HG03196 (cell line): ENCODE measurements around the gene CADPS.

Experiments used
- ATAC-seq: cut with Tn5 transposase; IDR thresholded peaks from one replicate; pipeline ENCODE4 v1.9.1; 2021; ENCODE audit not compliant: unreplicated experiment

Gene CADPS

DNA sequence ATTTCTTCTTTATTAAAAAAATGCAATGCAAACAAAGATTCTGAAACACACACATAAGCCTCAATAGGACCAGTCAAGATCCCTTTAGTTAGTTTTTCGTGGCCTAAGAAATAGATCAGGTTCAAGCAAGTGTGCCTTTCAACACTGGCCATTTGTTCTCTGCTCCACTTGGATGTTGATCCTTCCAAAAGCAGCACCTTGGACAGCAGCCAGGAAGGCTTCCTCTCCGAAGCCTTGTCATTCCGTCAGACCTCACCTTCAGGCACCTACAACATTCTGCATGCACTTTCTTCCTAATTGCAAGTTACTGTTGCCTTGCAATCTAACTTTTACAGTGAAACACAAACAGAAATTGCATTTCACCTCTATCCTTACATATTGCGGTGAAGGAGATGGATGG is 346.0 kb downstream of the CADPS start:
- ATAC-seq, result no peak

DNA sequence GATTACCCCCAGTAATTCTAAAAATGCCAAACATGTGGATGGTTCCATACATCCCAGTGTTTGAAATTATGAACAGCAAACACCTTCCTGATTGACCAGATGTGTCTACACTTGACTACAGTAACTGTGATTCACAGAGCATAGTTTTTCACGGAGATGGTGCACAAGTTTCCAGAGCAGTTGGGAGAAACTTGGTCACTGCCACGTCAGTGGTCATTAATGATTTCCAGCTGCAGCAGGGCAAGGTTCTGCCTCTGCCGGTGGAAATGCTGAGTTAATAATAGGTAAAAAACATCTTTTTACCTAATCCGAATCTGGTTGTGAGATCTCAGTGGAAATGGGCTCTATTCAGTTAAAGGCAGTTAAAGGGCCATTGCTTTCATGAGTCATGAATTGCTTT is 347.7 kb downstream of the CADPS start:
- ATAC-seq, result no peak

DNA sequence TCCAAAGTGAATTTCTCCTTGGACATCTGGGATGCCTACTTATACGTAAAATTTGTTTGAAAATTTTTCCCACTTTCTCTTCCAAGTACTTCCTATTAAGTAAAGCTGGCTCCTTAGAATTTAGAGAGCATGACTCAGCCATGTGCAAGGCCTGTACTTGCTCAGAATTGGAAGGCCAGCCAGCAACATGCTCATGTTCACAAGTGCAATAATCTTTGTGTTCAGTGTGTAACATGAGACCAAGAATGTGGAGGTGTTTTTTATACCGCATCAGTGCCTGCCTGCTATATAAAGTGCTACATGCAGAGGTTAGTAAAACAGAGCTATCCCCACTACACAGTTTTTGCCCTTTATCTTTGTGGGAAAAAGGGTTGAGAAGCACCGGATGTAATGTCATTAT is 349.9 kb downstream of the CADPS start:
- ATAC-seq, result no peak

DNA sequence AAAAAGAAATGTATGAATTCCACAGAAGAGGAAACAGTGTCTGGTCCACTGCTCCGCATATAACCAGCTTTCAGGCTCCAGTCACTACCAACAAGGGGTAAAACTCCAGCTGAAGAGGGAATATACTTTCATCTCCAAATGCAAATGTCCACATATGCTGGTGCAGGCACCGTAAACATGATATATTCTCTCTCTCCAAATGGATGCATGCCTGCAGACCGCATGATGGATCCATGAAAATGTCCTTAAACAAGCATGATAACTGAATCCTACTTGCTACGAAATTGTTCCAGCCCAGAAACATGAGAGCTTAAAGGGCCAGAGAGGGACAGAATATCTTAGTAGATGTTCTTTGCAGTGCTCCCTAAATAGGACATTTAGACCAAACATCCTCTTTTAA is 351.5 kb downstream of the CADPS start:
- no peak for ATAC-seq

DNA sequence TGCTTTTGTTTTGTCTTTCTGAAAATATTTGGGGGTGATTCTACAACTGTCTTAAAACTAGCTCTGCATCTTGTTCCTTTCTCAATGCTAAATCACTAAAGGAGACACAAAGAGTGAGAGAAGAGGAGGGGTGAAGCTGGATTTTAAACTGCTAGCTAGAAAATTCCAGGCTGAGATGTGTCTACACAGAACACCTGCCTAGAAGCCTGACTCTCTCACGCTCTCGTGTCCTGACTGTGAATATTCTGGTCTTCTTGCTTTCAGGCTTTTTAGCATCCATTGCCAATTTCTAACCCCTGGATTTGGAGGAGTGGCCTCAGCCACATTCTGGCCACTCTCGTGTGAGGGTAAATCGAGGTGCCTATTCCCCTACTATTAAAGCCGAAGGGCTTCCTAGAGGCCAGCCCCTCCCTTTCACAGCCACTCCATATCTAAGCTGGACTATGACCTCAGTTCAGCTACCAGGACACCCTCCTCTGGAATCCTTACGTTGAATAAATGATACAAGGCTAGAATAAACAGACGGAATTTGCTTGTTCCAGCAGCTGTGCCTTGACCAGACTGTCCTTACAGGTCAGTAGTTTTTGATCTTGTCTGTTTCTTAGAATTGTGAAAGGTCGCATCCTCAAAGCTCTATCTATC is 353.6 kb downstream of the CADPS start:
- ATAC-seq, result no peak

DNA sequence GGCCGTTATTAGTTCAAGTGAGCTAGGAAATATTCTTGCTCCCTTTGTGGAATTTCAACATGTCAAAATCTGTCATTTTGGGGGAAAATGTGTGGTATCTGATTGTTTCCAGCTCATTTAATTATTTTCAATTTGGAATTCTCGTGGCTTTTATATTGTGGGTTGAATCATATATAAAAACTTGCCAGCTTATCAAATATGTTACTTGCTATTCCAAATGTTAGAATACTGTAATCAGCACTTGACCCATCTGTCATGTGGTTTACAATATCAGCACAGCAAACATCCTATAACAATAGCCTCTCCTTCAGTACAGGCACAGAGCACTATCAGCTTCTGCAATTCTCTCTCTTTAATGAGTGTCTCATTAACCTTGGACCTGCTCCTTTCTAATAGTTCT is 371.7 kb downstream of the CADPS start:
- no peak for ATAC-seq

DNA sequence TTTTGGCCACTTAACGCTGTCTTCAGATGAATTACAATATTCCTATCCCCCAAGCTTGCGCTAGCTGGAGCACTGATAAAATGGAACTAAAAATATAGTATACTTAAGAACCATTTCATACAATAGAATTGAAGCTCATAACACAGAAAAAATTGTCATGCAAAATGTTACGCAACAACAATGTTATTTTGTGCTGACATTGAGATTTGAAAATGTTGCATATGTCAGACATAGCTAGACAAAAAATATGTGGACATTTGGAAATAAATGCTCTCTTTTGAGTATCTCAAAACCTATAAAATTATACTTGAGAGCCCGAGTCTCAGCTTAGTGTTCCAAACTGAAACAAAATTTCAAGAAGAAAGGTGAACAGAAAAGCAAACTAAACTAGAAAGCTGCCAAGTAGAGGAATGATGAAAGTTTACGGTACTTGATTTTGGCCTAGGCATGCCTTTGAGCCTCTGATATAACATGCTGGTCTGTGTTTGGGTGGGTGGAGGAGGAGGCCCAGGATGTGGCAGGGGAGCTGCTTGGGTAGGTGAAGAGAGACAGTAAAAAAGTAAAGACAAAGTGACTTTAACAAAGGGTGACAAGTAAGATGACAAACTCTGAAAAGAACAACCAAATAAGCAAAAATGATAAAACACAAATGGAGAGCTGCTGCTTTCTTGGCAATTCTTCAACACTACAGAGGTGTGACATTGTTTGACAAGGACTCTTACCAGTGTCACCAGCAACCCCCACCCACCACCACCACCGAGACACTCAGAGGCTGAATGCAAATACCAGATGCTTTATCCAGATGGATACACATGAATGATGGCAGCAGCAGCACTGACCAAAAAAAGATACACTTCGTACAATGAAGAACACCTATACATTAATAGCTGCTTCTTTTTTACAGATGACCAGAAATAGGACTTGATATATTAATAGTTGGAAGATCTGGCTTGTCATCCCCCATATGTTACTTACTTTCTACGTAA is 372.6 kb downstream of the CADPS start:
- ATAC-seq, result no peak

DNA sequence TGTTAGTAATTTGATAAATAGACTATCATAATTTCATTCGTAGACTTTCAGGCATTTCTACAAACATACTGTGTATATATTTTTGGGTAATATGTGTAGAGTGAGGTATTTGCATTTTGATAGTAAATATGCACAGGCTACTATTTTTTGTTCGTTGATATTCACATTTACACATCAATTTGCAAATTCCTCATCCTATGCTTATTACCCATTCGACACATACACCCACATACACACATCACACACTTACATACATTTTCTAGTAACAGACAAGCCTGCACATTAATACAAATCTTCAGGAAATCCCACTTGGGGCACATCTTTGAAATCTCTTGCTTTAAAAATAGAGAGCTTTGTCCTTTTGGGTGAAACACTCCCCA is 373.9 kb downstream of the CADPS start:
- no peak for ATAC-seq

DNA sequence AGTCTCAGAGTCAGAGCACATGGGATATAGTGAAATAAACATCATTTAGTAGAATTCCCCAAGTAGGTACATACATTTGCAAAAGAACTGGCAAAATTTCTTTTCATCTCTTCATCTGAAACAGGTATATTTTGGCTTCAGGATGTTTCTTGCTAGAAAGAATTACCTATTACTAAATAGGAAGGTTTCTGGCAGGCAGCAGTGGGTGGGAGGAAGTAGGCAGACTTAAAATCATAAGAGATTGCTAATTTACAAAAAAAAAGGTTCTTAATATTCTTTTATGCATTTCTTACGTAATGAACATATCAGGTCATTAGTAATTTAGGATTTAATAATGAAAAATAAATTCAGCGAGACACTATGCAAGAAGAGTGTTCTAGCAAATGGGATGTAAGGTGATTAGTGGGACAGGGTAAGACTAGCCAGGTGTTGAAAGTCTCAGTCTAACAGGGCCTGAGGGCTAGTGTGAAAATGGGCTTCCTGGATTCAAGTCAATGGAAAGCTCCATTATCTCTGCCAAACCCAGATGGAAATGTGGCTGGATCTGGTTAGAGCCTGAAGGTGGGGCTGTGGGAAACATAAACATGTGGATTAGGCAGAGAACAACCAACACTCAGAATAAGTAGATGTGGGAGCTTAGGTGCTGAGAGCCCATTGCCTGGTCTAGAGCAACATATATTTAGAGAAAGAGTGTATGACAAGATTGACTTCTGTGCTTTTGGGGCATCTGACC is 374.5 kb downstream of the CADPS start:
- no peak for ATAC-seq

DNA sequence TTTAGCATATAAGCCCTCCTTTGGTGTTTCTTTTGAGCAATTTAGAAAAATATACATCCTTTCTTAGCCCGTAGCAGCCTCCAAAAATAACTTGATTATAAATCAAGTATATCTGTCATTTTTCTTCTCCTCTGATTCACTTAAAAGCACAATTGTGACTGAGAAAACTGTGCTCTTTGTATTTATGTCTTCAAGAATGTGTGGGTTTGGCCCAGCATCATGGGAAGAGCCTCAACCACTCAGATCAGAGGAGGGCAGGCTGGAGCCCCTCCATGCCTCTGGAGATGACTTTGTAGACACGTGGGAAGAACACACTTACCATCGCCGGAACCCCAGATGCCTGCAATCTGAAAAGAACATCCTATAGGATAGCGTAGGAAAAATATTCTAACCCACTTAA is 378.1 kb downstream of the CADPS start:
- no peak for ATAC-seq

DNA sequence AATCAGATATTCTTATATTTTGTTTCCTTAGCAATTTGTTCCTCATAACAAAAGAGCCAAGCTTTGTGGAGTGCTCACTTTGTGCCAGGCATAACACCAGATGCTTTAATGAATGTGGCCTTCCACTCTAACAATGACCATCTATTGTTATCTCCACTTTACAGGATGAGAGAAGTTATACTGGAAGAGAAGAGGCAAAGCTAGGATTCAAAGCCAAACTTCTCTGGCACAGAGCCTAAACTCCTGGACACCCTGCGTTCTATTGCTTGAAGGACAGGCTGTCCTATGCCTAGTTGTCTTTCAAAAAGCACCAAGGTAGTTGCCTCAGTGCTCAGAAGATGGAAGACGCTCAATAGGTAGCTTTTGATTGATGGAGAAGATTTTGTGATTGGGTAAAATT is 378.7 kb downstream of the CADPS start:
- no peak for ATAC-seq

DNA sequence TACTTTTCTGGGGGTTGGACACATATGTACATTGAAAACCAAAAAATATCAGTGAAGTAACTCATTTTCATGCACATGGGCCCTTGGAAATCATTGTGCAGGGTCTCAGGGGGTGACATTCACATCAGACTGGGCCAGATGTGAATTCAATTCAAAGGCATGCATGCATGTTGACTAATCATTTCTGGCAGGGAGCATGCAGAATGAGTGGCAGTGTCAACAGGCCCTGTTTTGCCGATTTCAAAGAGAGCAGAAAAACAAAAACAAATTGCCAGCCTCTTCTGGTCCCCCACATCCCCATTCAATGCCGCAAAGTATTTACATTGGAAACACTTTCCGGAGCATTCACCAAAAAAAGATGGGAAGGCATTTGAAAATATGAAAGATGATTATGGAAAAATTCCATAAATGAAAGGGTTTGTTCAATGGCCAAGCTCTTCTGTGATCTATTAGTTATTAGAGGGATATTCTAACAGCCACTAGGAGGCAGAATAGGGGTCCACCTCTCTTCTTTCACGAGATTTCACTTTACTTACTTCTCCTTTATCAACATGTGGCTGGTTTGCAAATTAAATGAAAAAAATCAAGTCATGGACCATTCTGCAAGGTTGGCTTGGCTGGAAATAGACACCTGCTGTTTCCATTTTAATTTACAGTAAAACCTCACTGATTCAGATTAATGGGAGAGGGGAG is 382.0 kb downstream of the CADPS start:
- no peak for ATAC-seq

DNA sequence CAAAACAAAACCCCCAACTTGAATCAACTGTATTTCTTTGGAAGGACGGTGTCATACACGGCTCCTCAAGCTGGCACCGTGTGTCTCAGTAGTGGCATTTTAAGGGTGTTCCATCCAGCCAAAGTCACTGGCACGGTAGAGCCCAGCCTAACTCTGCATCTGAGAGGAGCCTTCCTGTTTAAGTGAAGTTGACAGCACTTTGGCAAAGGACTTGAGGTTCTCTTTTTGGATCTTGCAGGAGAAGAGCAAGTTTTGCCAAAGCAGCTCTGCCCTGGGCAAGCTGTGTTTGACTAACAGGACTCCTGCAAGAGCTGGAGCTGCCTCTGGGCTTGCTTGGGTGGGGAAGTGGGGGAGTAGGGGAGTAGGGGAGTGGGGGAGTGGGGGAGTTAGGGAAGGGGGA is 392.3 kb downstream of the CADPS start:
- no peak for ATAC-seq

DNA sequence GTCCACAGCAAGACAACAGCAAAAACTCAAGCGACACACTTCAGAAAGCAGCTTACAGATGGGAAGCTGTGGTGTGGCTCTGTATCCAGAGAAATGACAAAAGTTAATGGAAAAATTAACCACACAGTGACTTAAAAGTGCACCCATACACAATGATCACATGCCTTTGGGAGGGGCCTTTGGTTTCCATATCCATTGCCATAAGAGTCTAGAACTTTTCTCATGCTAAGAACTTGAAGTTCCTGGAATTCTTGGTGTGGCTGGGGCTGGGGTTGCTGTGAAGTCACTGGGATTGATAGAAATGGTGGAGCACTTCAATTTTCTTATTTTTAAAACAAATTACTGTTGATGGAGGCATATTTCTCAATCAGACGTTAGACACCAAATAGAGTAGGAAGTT is 393.3 kb downstream of the CADPS start:
- no peak for ATAC-seq

DNA sequence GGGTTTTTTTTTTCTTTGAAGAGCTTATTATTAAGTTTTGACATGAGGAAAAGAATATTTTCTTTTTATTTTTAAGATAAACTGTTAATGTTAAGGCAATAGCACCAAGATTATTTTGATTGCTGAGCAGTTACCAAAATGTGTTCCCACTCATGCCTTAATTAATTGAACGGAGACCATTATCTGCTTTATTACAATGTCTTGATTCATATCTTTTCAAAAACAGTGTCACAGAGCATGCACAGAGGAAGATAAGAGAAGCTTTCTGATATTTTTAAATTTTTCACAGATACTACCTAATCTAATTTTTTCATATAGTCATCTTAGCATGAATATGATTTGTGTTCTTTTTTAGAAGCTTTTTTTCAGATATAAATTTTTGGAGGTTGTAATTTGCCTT is 395.2 kb downstream of the CADPS start:
- no peak for ATAC-seq

DNA sequence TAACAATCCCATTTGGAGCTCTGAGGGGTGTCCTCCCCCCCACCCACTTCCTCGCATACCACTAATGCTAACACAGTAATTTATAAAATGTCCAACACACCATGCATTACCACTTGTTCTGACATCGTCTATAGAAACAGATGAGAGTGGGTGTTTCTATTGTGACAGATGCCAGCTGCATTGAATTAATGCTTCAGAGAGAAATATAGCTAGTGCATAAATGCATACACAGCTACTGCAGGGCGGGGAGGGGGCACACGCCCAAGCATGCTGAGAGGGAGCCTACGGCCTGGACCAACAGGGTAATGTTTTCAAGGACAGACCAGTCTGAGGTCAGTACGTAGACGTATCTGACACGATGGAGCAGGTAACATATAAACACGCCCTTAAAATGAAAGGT is 395.9 kb downstream of the CADPS start:
- ATAC-seq, result no peak

DNA sequence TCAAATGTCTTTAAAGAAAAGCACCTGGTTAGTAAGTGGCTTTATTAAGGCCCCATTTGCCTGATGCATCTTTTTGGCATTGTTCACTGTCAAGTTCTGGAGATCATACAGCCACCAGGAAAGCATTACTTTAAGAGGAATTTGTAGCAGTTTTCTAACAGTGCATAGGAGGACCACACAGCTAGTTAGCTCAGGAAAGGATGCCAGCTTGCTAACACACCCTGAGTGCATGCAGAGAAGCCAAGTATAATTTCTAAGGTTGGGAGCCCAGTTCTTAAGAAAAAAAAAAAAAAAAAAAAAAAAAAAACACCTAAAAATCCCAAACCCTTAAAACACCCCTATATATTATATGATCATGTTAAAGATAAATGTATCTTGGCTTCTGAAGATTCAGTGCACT is 399.9 kb downstream of the CADPS start:
- no peak for ATAC-seq

DNA sequence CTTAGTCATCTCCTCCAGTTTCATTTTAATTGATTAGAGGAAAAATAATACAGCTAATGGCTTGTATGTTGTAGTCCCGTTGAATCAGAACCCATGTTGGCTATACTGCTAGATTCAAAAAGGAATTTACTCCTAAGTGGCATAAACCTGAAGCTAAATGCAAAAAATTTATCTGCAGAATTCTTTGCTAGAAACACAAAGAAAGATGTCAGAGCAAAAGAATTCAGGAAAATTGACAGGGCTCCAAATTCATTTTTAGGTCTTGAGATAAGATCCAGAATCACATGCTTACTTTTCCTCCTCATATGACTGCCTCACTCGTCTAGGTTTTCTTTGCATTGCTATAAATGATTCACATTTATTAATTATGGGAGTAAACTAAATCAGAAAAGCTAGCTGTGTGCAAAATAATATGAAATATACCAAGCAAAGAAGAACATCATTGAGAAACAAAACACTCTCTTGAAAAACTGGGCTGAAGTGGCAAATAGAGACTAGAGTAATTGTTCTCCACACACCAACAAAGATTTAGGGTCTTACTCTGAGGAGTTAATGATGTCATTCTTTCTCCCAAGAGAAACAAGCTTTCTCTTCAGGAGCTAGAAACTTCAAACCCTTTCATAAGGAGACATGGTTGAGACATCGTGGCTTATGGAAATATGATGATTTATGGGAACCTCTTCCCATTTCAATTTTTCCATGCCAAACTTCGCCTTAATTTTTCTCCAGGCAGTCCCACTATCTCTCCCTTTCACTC is 407.1 kb downstream of the CADPS start:
- no peak for ATAC-seq

DNA sequence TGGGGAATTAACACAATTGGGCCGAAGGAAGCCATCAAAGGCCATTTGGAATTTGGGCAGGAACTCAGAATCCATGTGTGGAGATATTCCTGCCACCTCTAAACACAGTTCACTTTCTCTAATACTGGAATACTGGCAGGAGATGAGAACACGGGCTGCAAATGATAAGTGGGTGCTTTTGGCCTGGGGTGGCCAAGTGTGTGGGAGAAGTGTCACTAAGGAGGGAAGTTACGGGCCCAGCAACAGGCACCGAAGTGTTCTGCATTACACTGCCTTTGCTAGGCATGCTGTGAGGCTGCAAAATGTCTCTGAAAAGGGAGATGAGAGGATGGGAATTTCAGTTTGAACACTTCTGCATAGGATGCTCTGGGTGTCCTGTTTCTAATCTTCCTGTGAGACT is 412.4 kb downstream of the CADPS start:
- no peak for ATAC-seq

DNA sequence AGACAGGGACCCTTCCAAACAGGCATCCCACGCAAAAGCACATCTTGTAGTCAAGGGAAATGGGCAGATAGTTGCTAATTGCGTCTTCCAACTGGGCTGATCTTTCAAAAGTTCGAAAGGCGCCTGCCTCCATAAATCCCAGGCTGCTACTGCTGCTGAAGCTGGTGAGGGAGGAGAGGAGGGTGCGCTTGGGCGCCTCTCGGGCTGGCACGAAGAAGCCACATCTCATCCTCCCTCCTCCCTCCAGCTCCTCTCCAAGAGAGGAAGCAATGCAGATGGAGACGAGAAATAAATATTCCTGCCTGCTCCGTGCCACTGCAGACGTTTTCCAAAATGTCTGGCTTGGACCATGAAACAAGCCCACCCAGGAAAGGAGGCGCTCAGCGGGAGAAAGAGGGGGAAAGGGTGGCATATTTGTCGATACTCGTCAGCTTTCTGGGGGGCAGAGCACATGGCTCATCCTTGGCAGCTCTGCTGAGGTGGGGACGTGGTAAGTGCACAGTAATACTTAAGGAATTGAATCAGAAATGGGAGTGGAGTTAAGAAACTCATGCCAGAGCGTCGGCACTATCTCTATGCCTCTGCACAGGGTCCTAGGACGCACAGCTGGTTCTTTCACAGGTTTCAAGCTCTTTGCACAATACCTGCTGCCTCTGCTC is 413.0 kb downstream of the CADPS start:
- ATAC-seq, result no peak
